SIG-M5 (cell line): ENCODE data around the gene MAB21L4.
"Not testable (repeated sequence)": the region's sequence is repeated elsewhere in the genome, so short reads cannot be mapped to it uniquely, and the experiment has no call there.

ENCODE experiments used
- DNase-seq: peaks from one replicate; lab custom pipeline; 2025; lab: John Stamatoyannopoulos, UW

The MAB21L4 gene

GRCh38 chr2:240857039-240858008 lies 38.6 kb downstream of the MAB21L4 start:
- DNase-seq = no peak

GRCh38 chr2:240856151-240856980 lies 39.6 kb downstream of the MAB21L4 start:
- no peak for DNase-seq

GRCh38 chr2:240855670-240856069 lies 40.3 kb downstream of the MAB21L4 start:
- DNase-seq = no peak

DNA sequence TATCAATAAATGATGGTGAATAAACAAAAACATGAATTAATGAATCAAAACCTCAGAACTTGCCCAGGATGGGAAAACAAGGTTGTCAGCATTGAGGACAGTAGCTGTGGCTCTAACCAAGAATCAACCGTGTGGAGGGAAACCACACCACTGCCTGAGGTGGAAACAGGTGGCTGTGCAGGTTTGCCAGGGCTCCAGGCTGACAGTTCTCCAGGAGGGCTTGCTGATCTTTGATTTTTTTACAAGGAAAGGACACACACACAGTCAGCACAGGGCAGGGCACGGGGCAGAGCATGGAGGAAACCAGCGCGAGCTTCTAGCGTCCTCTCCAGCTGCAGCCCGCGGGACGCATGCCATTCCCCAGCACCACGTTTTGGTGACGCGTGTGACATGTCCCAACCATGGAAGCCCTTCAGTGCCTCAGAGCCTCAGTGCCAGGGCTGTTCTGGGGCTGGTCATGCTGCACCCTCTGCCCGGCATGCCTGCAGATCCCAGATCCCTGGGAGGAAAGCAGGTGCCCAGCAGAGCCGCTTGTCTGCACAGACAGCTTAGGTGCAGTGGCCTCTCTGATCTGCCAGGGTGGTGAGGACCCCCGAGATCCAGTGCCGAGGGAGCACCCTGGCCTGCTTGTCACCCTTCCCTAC lies 43.2 kb downstream of the MAB21L4 start:
- DNase-seq = no peak

- DNase-seq = no peak
These were observed 44.6 kb downstream of the MAB21L4 start for GRCh38 chr2:240851078-240851991.

- DNase-seq = no peak
These were observed 45.2 kb downstream of the MAB21L4 start for GRCh38 chr2:240850756-240851077.

DNA sequence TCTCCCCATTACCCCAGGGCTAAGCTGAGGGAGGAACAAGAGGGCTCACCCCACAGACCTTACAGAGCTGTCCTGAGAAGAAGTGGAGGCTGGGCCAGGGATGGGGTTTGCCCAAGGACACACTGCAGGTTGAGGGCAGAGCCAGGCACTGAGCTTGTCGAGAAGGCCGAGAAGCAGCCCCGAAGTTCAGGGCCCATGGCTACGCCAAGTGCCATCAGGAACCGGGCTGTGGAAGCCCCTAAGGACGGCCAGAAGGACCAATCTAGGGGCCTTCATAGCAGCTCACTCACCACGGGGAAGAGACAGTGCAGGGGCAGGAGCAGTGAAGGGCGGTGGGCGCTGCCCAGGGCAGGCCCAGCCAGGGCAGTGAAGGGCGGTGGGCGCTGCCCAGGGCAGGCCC lies 45.9 kb downstream of the MAB21L4 start:
- DNase-seq = no peak

DNA sequence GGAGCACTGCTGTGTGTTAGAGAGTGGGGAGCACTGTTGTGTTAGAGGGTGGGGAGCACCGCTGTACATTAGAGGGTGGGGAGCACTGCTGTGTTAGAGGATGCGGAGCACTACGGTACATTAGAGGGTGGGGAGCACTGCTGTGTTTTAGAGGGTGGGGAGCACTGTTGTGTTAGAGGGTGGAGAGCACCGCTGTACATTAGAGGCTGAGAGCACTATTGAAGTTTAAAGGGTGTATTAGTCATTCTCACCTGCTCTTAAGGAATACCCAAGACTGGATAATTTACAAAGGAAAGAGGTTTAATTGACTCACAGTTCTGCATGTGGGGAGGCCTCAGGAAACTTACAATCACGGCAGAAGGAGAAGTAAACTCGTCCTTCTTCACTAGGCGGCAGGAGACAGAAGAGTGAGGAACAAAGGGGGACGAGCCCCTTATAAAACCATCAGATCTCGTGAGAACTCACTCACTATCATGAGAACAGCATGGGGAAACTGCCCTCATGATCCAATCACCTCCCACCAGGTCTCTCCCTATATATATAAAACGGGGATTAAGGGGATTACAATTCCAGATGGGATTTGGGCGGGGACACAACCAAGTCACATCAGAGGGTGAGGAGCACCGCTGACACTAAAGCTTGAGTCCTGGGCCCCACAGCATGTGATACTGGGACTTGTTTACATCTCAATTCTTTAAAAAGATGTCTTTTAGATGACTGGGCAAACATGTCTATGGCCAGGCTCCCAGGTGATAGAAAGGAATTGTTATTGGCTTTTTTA lies 46.9 kb downstream of the MAB21L4 start:
- no peak for DNase-seq

- DNase-seq = no peak
These were observed 48.1 kb downstream of the MAB21L4 start for GRCh38 chr2:240847817-240848216.

DNA sequence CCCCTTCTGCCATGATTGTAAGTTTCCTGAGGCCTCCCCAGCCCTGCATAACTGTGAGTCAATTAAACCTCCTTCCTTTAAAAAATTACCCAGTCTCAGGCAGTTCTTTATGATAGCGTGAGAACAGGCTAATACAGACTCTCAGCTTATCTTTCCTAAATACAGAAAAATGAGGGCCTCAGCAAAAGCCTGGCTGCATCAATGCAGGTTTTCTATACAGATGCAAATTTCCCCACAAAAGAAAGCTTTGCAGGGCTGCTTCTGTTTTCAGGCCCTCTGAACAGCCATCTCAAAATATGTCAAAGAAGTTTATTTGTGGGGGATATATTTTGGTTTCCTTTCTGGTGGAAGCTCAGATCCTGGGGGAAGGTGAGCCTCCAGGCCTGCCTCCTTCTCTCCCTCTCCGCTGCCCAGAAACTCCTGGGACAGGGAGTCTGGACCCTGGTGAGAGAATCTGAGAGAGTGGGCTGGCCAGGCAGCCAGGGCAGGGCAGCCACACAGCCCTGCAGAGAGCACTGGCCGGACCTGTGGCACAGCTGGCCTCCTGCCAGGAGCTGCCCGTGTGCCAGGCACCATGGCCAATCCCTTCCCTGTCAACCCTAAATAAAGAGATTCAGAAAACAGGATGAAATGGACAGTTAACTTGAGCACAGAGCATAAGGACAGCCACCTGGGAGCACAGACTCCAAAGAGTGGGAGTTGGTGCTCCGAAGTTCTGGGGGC lies 48.9 kb downstream of the MAB21L4 start:
- no peak for DNase-seq

GRCh38 chr2:240846309-240846708 lies 49.6 kb downstream of the MAB21L4 start:
- DNase-seq = not testable (repeated sequence)

- no peak for DNase-seq
These were observed 55.4 kb downstream of the MAB21L4 start for GRCh38 chr2:240840435-240841060.

GRCh38 chr2:240839152-240840143 lies 56.5 kb downstream of the MAB21L4 start:
- no peak for DNase-seq

DNA sequence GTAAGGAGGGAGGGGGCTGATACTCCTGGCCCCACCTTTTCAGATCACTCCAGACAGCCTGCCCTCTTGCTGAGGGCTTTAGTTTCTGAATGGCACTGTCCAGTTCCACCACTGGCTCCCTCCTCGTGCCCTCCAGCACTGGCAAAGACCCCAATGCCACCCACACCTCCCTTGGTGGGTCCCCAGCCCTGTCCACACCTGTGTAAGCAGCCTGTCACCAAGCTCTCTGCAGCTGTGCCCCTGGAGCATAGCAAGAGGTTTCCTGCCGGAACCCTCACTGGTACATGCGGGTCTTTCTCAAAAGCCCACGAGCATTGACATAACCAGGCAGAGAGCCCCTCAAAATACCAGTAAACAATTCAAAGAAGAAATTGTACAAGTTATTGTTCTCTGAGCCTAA lies 58.3 kb downstream of the MAB21L4 start:
- DNase-seq = no peak

DNA sequence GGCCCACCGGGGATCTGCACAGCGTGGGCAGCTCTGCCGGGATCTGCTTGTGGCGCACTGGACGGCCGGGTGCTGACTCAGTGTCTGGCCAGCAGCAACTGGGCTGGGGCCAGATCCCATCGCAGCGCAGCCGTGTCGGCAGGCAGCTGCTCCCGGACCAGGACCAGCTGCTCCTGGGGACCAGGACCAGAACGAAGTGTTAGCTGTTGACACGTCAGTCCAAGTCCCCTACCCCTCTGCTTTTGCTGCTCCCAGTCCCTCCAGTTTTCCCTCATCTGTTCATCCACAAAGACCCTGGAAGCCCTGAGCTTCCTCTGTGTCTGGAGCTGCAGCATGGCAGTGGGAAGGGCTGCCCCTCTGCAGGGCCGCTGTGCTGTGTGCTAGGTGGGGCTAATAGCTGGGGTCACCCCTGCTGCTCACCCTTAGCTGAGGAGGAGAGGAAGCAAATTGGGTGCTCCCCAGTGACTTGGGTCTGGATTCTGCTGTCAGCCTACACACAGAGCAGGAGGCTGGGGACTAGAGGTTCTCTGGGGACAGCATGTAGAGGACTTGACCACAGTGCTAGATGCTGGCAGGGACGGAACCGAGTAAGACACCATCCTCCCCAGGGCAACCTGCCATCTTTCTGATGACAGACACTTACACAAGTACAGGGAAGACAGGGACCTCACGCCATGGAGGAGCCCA lies 59.0 kb downstream of the MAB21L4 start:
- no peak for DNase-seq
